ENCODE data around the gene EXOC3L4. TPM values are rescaled to one million over a fixed set of nuclear protein-coding genes. Genes with fewer than 3 reads are reported as not detected.

EXOC3L4 gene
- total and polyA plus RNA-seq, 2 donors (not counting 3 experiments of a cell fraction or from before 2014, with no cell fraction given): not detected

DNA sequence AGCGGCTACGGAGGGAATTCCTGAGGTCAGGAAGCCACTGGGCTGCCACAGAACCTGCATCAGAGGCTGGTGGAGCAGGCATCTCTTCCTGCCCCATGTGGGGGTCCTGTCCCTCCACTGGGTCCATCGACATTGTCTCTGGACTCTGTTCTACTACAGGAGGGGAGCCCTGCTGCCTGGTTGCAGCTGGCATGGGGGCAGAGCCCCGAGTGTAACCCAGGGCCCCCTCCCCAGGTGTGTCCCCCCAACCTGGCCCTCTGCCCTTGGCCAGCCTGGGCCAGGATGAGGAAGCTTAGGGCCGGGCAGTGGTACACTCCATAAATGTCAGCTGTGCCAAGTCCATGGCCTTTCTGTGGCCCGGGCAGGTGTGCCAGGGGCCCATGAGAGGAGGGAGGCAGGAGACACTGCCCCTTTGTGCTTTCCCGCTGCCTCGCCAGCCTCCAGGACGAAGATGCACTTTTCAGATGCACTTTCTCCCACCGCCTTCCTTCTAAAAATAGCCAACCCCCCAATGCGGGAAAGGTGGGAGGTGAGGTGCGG is 4.0 kb upstream of the EXOC3L4 start:
- Histone ChIP-seq H3K4me2 (ENCODE audit: insufficient read depth, low read length) (no peak overlapping the region), H3K9ac (replicated peaks; ENCODE audit: extremely low read depth, insufficient read depth, low read length) (no peak overlapping the region), H4K20me1 (replicated peaks; ENCODE audit: control insufficient read depth, extremely low read depth, insufficient read depth, low read length) (no peaks in the 10 kb centered on the region), H3K27me3 (ENCODE audit: control insufficient read depth in 2 of 2, insufficient read depth in 2 of 2, low read length in 2 of 2) (no peaks in the 10 kb centered on the region), H3K79me2 (ENCODE audit: control insufficient read depth, insufficient read depth, low read length) (no peaks in the 10 kb centered on the region), H2AFZ (ENCODE audit: low read depth, low read length) (no peak overlapping the region), H3K36me3 (ENCODE audit: control insufficient read depth in 2 of 2, extremely low read depth in 1 of 2, insufficient read depth in 2 of 2, low read length in 2 of 2) (no peaks in the 10 kb centered on the region), H3K4me3 (replicated peaks in 1 of 3; ENCODE audit: insufficient read depth in 1 of 3, low read depth in 1 of 3, low read length in 3 of 3) (no peak overlapping the region), H3K27ac (ENCODE audit: insufficient read depth, low read depth, low read length) (no peak overlapping the region), H3K4me1 (ENCODE audit: control insufficient read depth, extremely low read depth, insufficient read depth, low read length) (peaks cover 4% of the 10 kb centered on the region), H3K9me1 (replicated peaks; ENCODE audit: control insufficient read depth, extremely low read depth, insufficient read depth, low read length) (no peaks in the 10 kb centered on the region), H3K9me3 (replicated peaks; ENCODE audit: control insufficient read depth, insufficient read depth, low read length) (no peaks in the 10 kb centered on the region)
- CTCF ChIA-PET: interaction anchor here (1.0 to 1.7 kb wide), 3 partner anchors 12 to 15 kb away, joined by 5 to 8 read pairs (median 5); no protein-coding TSS in a partner anchor
- DNase-seq (ENCODE audit: low read depth, low spot score): no peak
- TF ChIP-seq GATA2 (IDR thresholded peaks at IDR 0.05; ENCODE audit: insufficient read depth, insufficient read length, low read depth, low read length): no peak
- no peak for TF ChIP-seq MYC (IDR thresholded peaks at IDR 0.05; ENCODE audit: low read depth, low read length)
- no peak for TF ChIP-seq MAX (IDR thresholded peaks at IDR 0.05; ENCODE audit: insufficient read depth, insufficient read length)
- TF ChIP-seq POLR2A (IDR thresholded peaks at IDR 0.05; ENCODE audit: low read depth, low read length): no peak
- TF ChIP-seq JUN (IDR thresholded peaks at IDR 0.05; ENCODE audit: borderline replicate concordance, insufficient read depth, insufficient read length, low read depth): no peak
- no peak for TF ChIP-seq EZH2 (IDR thresholded peaks at IDR 0.05; ENCODE audit: borderline replicate concordance, low read depth, low read length, severe bottlenecking)
- no peak for TF ChIP-seq POLR2AphosphoS5 (IDR thresholded peaks at IDR 0.05; ENCODE audit: insufficient read depth, low read depth, low read length)
- TF ChIP-seq CTCF (IDR thresholded peaks at IDR 0.05; ENCODE audit: extremely low read depth in 1 of 2, insufficient read depth in 1 of 2, low read depth in 1 of 2, low read length in 2 of 2): no peak
- no peak for TF ChIP-seq FOS (IDR thresholded peaks at IDR 0.05; ENCODE audit: borderline replicate concordance, insufficient read depth, low read length)
- no TSS peak for BruUV-seq (replicated peaks)
- dilution Hi-C loops (cut with MboI; ENCODE audit: extremely low pct_ligation_motif_present, low sequenced_read_pairs): no loop called here
- intact Hi-C loops (cut with micrococcal nuclease): loop anchor here (1.0 kb wide), 1 partner anchor 15 kb away; no protein-coding TSS in a partner anchor
- POLR2A ChIA-PET: no interaction called here
- FAIRE-seq: no peak
